SU-DHL-6 (cell line): ENCODE measurements around the gene GLDN.

Experiments
- EZH2phosphoT487 ChIP-seq: fragments of 200-600 bp; sonication (generic), shearing (Covaris generic); conservative IDR thresholded peaks from 2 replicates; pipeline ENCODE4 v1.6.1; 2018; ENCODE audit warnings: mild to moderate bottlenecking, antibody characterized with exemption, low read length, moderate library complexity, mixed read lengths
- TF ChIP-seq, protein P1 (sequence below): fragments of 200-600 bp; sonication (generic); IDR thresholded peaks from one replicate; pipeline ENCODE4 v1.5.1; 2017; ENCODE audit warnings: antibody characterized with exemption, mild to moderate bottlenecking, low read length, moderate library complexity; ENCODE audit not compliant: insufficient read depth, poor library complexity, severe bottlenecking

DNA sequence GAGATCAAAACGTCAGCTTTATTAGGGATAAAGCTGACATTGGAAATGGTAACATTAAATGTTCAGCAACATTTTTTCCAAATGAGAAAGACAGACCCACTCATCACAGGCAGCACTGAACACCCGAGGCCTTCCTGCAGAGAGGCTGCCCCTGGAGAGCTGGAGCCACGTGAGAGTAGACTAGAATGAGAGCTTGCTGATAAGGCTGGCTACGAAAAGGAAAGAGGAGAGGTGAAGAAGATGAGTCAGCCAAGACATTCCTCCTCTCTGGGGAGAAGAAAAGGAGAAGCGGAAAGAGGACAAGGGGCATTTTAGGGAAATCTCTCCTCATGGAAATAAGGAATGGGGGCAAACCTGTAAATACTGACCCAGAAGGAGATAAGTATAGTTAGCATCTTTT is 10.3 kb upstream of the GLDN start:
- TF ChIP-seq, protein P1, sequence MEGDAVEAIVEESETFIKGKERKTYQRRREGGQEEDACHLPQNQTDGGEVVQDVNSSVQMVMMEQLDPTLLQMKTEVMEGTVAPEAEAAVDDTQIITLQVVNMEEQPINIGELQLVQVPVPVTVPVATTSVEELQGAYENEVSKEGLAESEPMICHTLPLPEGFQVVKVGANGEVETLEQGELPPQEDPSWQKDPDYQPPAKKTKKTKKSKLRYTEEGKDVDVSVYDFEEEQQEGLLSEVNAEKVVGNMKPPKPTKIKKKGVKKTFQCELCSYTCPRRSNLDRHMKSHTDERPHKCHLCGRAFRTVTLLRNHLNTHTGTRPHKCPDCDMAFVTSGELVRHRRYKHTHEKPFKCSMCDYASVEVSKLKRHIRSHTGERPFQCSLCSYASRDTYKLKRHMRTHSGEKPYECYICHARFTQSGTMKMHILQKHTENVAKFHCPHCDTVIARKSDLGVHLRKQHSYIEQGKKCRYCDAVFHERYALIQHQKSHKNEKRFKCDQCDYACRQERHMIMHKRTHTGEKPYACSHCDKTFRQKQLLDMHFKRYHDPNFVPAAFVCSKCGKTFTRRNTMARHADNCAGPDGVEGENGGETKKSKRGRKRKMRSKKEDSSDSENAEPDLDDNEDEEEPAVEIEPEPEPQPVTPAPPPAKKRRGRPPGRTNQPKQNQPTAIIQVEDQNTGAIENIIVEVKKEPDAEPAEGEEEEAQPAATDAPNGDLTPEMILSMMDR, result no peak
- no peak for TF ChIP-seq EZH2phosphoT487
